ENCODE measurements around the gene PPM1A. TPM values are rescaled to one million over a fixed set of nuclear protein-coding genes. Genes with fewer than 3 reads are reported as not detected.

The PPM1A gene
- total RNA-seq, 2 donors from 2014 or later, result 63.0 to 126 TPM

DNA sequence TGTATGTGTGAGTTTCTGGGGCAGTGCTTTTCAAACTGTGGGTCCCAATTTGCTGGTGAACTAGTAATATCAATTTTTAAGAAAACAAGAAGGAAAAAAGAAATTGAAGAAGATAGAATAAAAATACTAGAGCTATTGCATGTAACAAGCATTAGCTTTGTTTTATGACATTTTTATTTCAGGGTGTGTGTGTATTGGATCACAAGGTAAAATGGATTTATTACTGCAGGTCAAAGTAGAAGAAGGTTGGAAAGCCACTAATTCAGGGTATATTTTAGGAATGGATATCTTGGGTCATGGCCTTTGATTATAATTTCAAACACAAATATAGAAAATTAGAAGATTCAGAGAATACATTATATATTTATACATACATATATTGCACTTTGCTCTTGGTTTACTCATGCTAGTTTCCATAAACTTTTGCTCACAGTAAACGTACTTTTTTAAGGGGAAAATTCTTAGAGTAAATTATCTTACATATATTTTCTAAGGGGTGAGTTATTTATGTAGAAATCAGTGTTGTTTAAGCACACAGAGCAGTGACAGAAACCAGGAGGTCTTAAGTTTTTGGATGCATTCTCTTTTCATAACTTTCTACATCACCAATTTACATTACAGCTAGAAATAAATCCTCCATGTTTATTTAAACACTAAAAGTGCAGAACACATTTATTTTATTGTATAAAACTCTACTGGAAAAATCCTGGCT, 34.5 kb upstream of the PPM1A start:
- TF ChIP-seq, protein P1, sequence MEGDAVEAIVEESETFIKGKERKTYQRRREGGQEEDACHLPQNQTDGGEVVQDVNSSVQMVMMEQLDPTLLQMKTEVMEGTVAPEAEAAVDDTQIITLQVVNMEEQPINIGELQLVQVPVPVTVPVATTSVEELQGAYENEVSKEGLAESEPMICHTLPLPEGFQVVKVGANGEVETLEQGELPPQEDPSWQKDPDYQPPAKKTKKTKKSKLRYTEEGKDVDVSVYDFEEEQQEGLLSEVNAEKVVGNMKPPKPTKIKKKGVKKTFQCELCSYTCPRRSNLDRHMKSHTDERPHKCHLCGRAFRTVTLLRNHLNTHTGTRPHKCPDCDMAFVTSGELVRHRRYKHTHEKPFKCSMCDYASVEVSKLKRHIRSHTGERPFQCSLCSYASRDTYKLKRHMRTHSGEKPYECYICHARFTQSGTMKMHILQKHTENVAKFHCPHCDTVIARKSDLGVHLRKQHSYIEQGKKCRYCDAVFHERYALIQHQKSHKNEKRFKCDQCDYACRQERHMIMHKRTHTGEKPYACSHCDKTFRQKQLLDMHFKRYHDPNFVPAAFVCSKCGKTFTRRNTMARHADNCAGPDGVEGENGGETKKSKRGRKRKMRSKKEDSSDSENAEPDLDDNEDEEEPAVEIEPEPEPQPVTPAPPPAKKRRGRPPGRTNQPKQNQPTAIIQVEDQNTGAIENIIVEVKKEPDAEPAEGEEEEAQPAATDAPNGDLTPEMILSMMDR (IDR thresholded peaks at IDR 0.05), result no peak
- no peak overlapping the region for H3K4me3 ChIP-seq
- intact Hi-C loops (cut with DNase I), result no loop called here
- H3K27ac ChIP-seq, result peak overlapping the region; percentile 30
- H3K4me1 ChIP-seq, result peaks cover 5% of the 10 kb centered on the region
- H3K9ac ChIP-seq (ENCODE audit: low read depth in 2 of 2, low read length in 2 of 2), result no peak overlapping the region
- H3K9me3 ChIP-seq, result no peaks in the 10 kb centered on the region
- DNase-seq, result no peak
- H3K36me3 ChIP-seq, result no peaks in the 10 kb centered on the region
- H3K27me3 ChIP-seq, result no peaks in the 10 kb centered on the region

DNA sequence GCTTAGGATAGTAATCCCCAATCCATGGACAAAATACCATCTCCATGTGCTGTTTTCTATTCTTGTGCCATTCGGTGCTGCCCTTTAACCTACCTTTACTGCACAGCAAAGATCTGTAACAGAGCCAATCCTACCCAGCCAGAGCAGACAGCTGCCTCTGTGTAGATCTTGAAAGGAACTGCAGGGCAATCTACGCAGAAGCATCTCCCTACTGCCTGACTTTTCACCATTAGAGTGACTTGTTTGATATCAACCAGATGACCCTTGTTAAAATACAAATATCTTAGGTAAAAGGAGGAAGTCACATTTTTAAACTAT, 33.9 kb upstream of the PPM1A start:
- peaks cover 5% of the 10 kb centered on the region for H3K4me1 ChIP-seq
- TF ChIP-seq, protein P1 (IDR thresholded peaks at IDR 0.05), result no peak
- H3K4me3 ChIP-seq, result no peak overlapping the region
- H3K27me3 ChIP-seq, result no peaks in the 10 kb centered on the region
- no peaks in the 10 kb centered on the region for H3K36me3 ChIP-seq
- H3K9me3 ChIP-seq, result no peaks in the 10 kb centered on the region
- peak overlapping the region; percentile 27 for H3K27ac ChIP-seq
- intact Hi-C loops (cut with DNase I), result no loop called here
- H3K9ac ChIP-seq (ENCODE audit: low read depth in 2 of 2, low read length in 2 of 2), result no peak overlapping the region
- DNase-seq, result peak; percentile 61

DNA sequence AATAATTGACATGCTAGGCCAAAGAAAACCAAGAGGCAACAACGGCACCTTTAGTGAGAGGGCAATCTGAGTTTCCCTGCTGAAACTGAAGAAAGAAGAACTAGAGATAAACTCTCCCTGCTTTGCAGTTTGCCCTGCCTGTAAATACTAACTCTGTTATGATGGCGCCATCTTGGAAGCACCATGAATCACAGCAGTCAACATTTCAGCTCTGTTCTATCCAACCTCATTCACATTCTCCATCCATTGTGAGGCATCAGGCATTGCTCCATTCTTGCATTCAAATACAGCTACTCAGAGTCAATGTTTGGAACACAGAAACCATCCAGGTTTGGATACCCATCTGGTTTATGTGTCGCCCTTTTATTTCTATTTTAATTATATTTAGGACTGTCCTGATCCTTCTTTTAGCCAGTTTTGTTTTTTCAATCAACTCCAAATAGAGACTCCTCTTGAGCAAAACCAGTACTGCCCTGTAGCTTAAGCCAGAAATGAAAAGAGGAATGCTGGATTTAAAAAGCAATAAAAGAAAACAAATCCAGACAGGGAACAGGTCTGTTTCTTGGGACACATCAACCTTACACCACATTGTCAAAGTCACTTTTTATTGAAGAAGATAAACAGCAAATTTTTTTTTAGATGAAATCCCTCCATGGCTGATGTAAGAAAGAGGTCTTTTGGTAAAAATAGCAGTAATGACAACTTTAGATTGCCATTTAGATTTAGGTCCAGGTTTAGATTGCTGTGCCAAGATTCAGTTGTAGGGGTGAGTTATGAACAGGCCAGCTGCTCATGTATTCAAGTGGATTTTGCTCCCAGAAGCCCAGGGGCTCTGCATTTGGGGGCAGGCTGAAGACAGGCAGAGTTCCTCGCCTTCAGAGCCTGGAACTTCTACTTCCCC, 33.3 kb upstream of the PPM1A start:
- H3K36me3 ChIP-seq, result no peaks in the 10 kb centered on the region
- peaks cover 5% of the 10 kb centered on the region for H3K4me1 ChIP-seq
- H3K4me3 ChIP-seq, result no peak overlapping the region
- H3K9me3 ChIP-seq, result no peaks in the 10 kb centered on the region
- no peak for DNase-seq
- TF ChIP-seq, protein P1 (IDR thresholded peaks at IDR 0.05), result no peak
- intact Hi-C loops (cut with DNase I), result no loop called here
- peak overlapping the region; percentile 27 for H3K27ac ChIP-seq
- H3K27me3 ChIP-seq, result no peaks in the 10 kb centered on the region
- no peak overlapping the region for H3K9ac ChIP-seq (ENCODE audit: low read depth in 2 of 2, low read length in 2 of 2)

DNA sequence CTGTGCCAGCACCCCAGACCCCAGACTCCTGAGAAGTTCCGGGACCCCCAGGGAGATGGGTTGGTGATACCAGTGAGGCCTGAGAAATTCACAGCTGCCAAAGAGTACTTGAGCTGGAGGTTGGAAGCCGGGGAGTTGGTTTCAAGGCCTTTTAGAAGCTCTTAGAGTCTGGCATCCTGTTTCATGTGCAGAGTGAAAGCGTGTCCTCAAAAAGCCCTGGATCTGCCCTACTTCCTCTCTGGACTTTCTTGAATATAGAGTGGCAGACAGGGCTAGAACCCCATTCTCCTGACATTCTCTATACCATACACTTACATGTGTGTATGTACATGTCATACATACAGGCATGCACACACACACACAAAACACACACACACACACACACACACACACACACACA, 31.3 kb upstream of the PPM1A start:
- intact Hi-C loops (cut with DNase I), result no loop called here
- Histone ChIP-seq H3K9ac (ENCODE audit: low read depth in 2 of 2, low read length in 2 of 2) (no peak overlapping the region), H3K27me3 (no peaks in the 10 kb centered on the region), H3K4me3 (no peak overlapping the region), H3K36me3 (no peaks in the 10 kb centered on the region), H3K9me3 (no peaks in the 10 kb centered on the region), H3K4me1 (peaks cover 5% of the 10 kb centered on the region), H3K27ac (no peak overlapping the region)
- no peak for DNase-seq
- TF ChIP-seq, protein P1 (IDR thresholded peaks at IDR 0.05), result no peak

DNA sequence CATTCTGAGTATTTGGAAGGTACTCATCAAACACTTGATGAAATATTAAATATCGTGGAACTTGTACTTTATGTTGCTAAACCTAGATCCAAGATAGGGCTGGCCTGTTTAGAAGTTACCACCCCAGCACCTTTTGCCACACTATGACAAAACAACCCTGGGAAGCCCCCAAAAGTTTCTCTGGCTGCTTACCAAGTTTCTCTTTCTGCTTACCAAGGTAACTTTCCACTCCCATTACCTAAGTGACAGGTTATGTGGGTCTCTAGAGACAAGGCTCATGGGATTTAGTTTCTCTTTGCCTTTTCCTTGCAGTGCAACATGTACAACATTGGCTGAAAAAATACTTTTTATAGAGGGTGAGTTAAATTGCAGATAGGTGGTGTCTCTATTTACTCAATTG, 28.9 kb upstream of the PPM1A start:
- no peaks in the 10 kb centered on the region for H3K9me3 ChIP-seq
- DNase-seq, result no peak
- TF ChIP-seq, protein P1 (IDR thresholded peaks at IDR 0.05), result no peak
- H3K36me3 ChIP-seq, result no peaks in the 10 kb centered on the region
- H3K4me1 ChIP-seq, result no peaks in the 10 kb centered on the region
- no peak overlapping the region for H3K9ac ChIP-seq (ENCODE audit: low read depth in 2 of 2, low read length in 2 of 2)
- intact Hi-C loops (cut with DNase I), result no loop called here
- H3K27ac ChIP-seq, result no peak overlapping the region
- H3K27me3 ChIP-seq, result no peaks in the 10 kb centered on the region
- H3K4me3 ChIP-seq, result no peak overlapping the region

All from colonic mucosa (tissue), 4 donors.